BE2C (cell line): ENCODE measurements around the gene TECTB.

Experiments
- DNase-seq: peaks from one replicate; pipeline ENCODE4 v3.0.0-alpha.2; 2020
- H3K27me3 ChIP-seq: fragments of 250-450 bp; sonication (Bioruptor Pico); 2 replicates; pipeline ENCODE4 v1.5.1; 2020; ENCODE audit warnings: mild to moderate bottlenecking
- H3K36me3 ChIP-seq: fragments of 250-450 bp; sonication (Bioruptor Pico); 2 replicates; pipeline ENCODE4 v1.5.1; 2020; ENCODE audit warnings: mild to moderate bottlenecking
- H3K4me1 ChIP-seq: fragments of 250-450 bp; sonication (Bioruptor Pico); 2 replicates; pipeline ENCODE4 v1.5.1; 2020
- H3K4me3 ChIP-seq: 2 replicates; pipeline ENCODE4 v1.5.1; 2011; ENCODE audit warnings: low read depth, low read length
- H3K9me3 ChIP-seq: fragments of 250-450 bp; sonication (Bioruptor Pico); 2 replicates; pipeline ENCODE4 v1.5.1; 2020
- CTCF ChIP-seq: IDR thresholded peaks from 2 replicates; pipeline ENCODE4 v1.5.1; 2012; ENCODE audit warnings: mild to moderate bottlenecking, low read depth, low read length

TECTB gene

GRCh38 chr10:112262546-112262945 lies 20.7 kb upstream of the TECTB start:
- no peak for DNase-seq
- H3K27me3 ChIP-seq, result no peaks in the 10 kb centered on the region
- H3K9me3 ChIP-seq, result no peaks in the 10 kb centered on the region; the same call in 1 of the 2 replicates
- TF ChIP-seq CTCF, result no peak
- no peaks in the 10 kb centered on the region for H3K36me3 ChIP-seq
- H3K4me1 ChIP-seq, result peaks cover 13% of the 10 kb centered on the region
- H3K4me3 ChIP-seq, result no peak overlapping the region

- DNase-seq, result peak; percentile 81
Observed at GRCh38 chr10:112265745-112266144, 17.5 kb upstream of the TECTB start.

DNA sequence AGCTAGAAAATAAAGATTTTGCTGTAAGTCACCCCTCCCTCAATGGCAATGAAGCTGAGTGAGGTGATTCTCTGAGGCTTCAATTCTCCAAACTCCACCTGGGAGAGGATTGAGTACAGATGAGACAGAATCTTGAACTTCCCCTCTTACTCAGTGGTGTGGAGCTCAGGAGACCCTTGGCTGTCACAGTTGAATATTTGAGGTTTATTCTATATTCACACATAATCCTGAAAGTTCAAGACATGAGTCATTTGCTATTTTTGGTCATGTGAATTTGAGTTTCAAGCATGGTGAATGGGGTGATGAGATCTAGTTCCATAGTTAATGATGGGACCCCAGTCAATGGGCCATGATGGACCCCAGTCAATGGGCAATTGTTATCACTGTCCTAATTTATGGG lies 13.9 kb upstream of the TECTB start:
- Histone ChIP-seq H3K36me3 (no peaks in the 10 kb centered on the region), H3K27me3 (no peaks in the 10 kb centered on the region), H3K9me3 (no peaks in the 10 kb centered on the region; the same call in 1 of the 2 replicates), H3K4me1 (peaks cover 15% of the 10 kb centered on the region), H3K4me3 (no peak overlapping the region)
- no peak for TF ChIP-seq CTCF
- no peak for DNase-seq

More at GRCh38 chr10:112265745-112266144, 17.5 kb upstream of the TECTB start:
- Histone ChIP-seq H3K36me3 (no peaks in the 10 kb centered on the region), H3K4me1 (peaks cover 13% of the 10 kb centered on the region), H3K9me3 (no peaks in the 10 kb centered on the region; the same call in 1 of the 2 replicates), H3K27me3 (no peaks in the 10 kb centered on the region), H3K4me3 (no peak overlapping the region)
- TF ChIP-seq CTCF, result no peak

DNA sequence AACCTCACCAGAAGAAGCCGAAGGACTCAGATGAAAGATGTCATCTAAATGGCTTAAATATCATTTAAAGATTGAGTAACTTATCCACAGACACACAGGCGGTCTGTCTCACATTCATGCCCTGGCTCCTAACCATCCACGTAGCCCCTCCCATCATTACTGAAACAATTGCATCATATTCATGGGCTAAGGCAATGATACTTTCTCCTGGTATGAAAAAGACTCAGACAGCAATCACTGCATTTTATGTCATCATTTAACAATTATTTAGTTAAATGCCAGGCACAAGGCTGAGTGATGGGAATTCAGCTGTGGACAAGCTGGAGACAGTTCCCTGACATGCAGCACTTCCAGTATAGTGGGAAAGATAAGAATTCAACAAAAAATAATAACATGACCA lies 11.2 kb upstream of the TECTB start:
- Histone ChIP-seq H3K36me3 (no peaks in the 10 kb centered on the region), H3K4me3 (no peak overlapping the region), H3K27me3 (no peaks in the 10 kb centered on the region), H3K4me1 (peaks cover 4% of the 10 kb centered on the region), H3K9me3 (no peaks in the 10 kb centered on the region; the same call in 1 of the 2 replicates)
- no peak for DNase-seq
- no peak for TF ChIP-seq CTCF

GRCh38 chr10:112274831-112275230 lies 8.4 kb upstream of the TECTB start:
- H3K27me3 ChIP-seq, result no peaks in the 10 kb centered on the region
- H3K4me3 ChIP-seq, result no peak overlapping the region
- peaks cover 4% of the 10 kb centered on the region for H3K4me1 ChIP-seq
- no peak for TF ChIP-seq CTCF
- H3K36me3 ChIP-seq, result no peaks in the 10 kb centered on the region
- H3K9me3 ChIP-seq, result no peaks in the 10 kb centered on the region
- no peak for DNase-seq

DNA sequence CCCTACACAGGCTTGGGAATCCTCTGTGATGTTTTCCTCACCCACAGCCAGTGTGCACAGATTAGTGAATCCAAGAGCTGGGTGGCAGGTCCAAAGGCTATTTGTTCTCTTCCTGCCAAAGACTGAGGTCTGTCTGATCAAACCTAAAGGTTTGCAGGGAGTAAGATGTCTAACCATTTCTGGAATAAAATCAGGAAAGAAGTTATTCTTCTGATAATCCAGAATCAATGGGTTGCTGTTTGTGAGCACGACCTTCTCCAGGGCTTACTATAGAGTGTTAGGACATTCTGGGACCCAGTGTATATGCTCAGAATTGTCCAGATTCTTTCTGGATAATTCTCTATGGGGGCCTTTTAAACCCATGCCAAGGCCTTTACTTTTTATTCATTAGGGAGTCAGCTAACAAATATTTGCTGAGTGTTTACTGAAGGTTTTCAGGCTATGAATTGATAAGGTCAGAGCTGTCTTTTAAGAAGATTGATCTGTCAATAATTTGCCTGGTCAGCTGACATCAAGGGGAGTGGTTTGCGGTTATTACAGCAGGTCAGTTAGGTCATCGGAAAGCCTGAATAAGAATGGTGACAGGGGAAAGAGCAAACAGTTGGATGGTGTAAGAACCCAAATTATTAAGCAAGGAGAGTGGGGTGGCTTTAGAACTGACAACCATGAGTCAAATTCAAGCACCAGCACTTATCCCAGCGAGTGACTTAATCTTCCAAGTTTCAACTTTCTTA lies 7.5 kb upstream of the TECTB start:
- no peaks in the 10 kb centered on the region for H3K36me3 ChIP-seq
- no peak overlapping the region for H3K4me3 ChIP-seq
- peaks cover 4% of the 10 kb centered on the region for H3K4me1 ChIP-seq
- TF ChIP-seq CTCF, result no peak
- no peak for DNase-seq
- no peaks in the 10 kb centered on the region for H3K9me3 ChIP-seq
- H3K27me3 ChIP-seq, result no peaks in the 10 kb centered on the region
